Activated CD4-positive, alpha-beta T cell treated with anti-CD3 and anti-CD28 coated beads for 4 hours (primary cell): ENCODE measurements around the gene ZBTB16.

ENCODE experiments used
- DNase-seq, 2 donors: peaks; one replicate each; pipeline ENCODE4 v3.0.0-alpha.2; 2020

The ZBTB16 gene

GRCh38 chr11:114172055-114172861 lies 112.7 kb downstream of the ZBTB16 start:
- no peak for DNase-seq

GRCh38 chr11:114172871-114173444 lies 113.4 kb downstream of the ZBTB16 start:
- no peak for DNase-seq

- no peak for DNase-seq
These were observed 114.3 kb downstream of the ZBTB16 start for GRCh38 chr11:114173843-114174242.

GRCh38 chr11:114174712-114175495 lies 115.4 kb downstream of the ZBTB16 start:
- no peak for DNase-seq

- DNase-seq = no peak
These were observed 116.2 kb downstream of the ZBTB16 start for GRCh38 chr11:114175706-114176105.

GRCh38 chr11:114176321-114176720 lies 116.8 kb downstream of the ZBTB16 start:
- DNase-seq = no peak

- DNase-seq = no peak
These were observed 119.1 kb downstream of the ZBTB16 start for GRCh38 chr11:114178656-114179055.

GRCh38 chr11:114179234-114179941 lies 119.9 kb downstream of the ZBTB16 start:
- DNase-seq = no peak

- DNase-seq = no peak
These were observed 121.0 kb downstream of the ZBTB16 start for GRCh38 chr11:114180301-114181055.

GRCh38 chr11:114181195-114181594 lies 121.7 kb downstream of the ZBTB16 start:
- no peak for DNase-seq

GRCh38 chr11:114181752-114182151 lies 122.2 kb downstream of the ZBTB16 start:
- DNase-seq = no peak

- DNase-seq = no peak
These were observed 123.0 kb downstream of the ZBTB16 start for GRCh38 chr11:114182471-114183043.

GRCh38 chr11:114183044-114183511 lies 123.6 kb downstream of the ZBTB16 start:
- peak; percentile 37 to 58 for DNase-seq

GRCh38 chr11:114185436-114185835 lies 125.9 kb downstream of the ZBTB16 start:
- DNase-seq = no peak

GRCh38 chr11:114187173-114187572 lies 127.7 kb downstream of the ZBTB16 start:
- DNase-seq = no peak

- DNase-seq = no peak
These were observed 129.5 kb downstream of the ZBTB16 start for GRCh38 chr11:114188851-114189570.

- no peak for DNase-seq
These were observed 131.1 kb downstream of the ZBTB16 start for GRCh38 chr11:114190630-114191029.

- DNase-seq = no peak
These were observed 132.4 kb downstream of the ZBTB16 start for GRCh38 chr11:114191893-114192292.

- DNase-seq = no peak
These were observed 133.4 kb downstream of the ZBTB16 start for GRCh38 chr11:114192841-114193389.
